Measurements from ENCODE around the gene LAMP5.

LAMP5 gene

DNA sequence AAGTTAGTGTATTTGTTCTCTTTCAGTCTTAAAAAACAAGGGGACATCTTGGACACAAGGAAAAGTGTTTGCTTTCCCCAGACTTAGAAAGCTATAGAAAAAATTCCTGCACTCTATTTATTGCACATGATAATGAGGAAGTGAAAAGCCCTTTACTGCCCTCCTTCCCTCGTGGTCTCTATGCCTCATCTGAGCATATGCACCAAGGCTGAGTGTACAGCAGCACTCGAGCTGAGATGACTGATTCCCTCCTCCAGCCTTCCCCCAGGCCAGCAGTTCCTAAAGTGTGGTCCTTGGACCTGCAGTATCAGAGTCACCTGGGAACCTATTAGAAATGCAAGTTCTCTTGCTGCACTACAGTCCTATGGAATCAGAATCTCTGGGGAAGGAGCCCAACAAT is 14.3 kb upstream of the LAMP5 start:
- no peak for DNase-seq (ENCODE audit: low read depth in 2 of 2)

DNA sequence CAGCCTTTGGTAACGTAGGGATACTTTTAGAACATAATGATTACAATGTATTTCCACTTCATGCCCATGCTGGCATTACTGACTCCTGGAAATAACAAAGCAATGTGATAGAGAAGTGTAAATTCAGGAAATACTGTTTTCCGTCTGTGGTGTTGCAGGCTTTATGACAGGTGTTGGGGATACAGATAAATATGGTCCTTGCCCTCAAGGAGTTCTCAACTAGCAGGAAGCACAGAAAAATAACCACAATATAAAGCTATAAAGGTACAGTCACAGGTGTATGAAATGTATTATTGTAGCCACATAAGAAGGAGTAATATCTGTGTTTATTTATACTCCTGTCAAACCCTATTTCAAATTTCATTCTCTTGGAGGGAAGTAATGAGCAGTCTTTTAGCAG is 12.9 kb upstream of the LAMP5 start:
- no peak for DNase-seq (ENCODE audit: low read depth in 2 of 2)

DNA sequence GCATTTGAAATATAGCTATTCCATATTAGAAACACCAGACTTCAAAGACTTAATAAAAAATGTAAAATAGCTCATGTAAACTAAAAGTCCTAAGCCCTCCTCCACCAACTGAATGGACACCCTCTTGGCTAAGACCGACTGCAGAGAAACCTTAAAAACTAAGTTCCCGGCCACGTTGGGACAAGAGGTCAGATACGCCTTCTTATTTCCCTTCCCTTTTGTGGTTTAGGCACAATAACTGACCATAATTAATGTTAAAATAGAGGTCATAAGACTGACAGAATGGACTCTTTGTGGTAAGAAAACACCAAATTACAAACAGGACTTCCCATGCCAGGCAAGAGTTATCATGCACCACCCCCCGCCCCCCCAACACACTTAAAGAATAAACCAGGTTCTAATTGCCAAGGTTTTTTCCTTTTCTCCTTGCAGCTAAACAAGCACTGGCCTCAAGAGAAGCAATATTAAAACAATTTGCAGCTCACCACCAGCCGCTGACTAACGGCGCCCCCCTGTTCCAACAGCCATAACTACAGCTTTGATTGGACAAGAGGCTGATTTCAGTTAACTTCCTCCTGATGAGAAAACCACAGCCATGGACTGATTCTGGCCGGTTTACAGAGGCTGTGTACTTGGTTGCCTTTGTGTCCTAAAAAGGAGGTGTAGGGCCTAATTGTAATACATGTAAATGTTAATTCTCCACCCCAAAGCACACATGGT is 10.7 kb upstream of the LAMP5 start:
- DNase-seq (ENCODE audit: low read depth in 2 of 2) = no peak

DNA sequence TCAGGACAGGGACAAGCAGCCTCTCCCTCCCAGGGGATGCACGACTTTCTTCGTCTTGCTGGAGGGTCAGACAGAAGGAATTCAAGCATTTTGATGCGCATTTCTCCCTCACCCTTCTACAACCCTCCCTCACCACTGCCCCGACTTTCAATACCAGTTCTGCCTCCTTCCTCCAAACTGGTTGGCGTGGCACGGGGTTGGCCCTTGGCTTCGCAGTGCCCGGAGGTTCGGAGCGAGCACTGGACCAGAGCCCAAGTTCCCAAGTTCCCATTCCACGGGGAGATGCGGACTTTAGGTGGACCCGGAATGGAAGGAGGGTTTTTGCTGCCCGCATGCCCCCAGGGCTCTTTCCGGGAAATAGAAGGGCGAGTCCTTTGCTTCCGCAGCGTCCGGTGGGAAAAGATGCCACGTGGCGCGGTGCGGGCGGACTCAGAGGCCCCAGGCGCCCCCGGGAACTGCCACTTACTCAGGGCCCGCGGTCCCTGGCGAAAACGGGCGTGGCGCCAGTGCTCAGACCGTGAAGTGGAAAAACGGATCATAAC is 8.0 kb upstream of the LAMP5 start:
- DNase-seq (ENCODE audit: low read depth in 2 of 2) = no peak

DNA sequence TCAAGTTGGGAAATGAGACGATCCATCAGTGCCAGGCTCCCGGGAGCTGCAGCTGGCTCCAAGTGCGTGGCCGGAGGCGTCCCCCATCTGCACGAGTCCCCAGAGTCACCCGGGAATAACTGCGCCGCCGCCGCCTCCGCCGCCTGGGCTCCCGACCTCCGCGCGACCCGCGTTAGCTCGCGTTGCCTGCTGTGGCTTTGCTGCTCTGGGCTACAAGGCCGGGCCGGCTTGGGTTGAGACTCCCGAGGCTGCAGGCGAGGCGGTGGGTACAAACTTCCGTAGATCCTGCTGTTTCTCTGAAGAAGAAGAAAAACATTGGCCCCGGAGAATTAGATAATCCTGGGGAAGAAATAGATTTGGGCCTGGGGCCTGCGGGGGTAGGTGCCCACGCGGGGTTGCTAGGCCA is 7.4 kb upstream of the LAMP5 start:
- DNase-seq (ENCODE audit: low read depth in 2 of 2) = no peak

DNA sequence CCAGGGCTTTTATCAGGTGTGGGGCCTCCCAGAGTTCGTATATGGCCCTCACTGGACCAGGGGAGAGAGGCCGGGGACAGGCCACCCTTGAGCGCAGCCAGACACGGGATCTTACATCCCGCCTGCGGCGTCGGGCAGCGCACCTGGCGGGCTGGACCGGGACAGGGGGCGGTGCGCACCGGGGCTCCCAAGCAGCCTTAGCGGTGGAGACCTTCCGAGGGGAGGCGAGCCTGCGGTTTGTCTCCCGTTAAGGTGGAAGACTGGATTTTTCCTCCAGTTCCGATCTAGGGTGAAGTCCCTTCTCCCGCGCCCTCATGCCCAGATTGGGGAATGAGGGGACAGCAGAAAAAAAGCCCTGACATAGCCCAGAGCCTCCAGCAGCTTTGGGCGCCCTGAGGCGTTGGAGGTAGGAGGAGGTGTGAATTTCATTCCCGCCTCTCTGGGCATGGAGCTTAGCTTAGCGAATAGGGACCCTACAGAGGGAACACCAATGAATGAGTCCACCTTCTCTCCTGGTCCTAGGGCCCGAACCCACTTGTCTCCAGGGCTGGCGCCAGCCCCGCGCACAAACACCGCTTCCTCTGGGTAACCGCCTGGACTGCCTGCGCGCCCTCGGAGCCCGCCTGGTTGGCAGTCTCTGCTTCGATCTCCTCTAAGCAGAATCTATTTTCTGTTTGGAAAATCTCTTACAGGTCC is 6.7 kb upstream of the LAMP5 start:
- DNase-seq (ENCODE audit: low read depth in 2 of 2) = no peak

DNA sequence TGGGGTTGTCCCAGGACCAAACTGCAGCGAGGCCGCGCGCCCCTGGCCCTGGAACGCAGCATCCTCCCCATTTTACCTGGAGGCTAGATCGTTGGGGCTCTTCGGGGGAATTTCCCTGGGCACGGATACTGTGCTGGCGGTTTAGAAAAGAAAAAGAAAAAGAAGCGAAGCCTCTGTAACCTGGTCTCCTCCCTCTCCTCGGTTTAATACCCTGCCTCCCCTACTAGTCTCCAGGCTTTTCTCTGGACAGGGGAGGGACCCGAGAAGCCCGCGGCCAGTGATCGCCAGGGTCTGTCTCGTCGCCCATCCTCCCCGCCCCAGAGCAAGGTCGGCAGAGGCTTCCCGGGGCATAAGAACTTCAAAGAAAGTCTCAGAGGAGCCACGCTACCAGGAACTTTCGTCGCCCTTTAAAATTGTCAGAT is 6.1 kb upstream of the LAMP5 start:
- DNase-seq (ENCODE audit: low read depth in 2 of 2) = no peak

DNA sequence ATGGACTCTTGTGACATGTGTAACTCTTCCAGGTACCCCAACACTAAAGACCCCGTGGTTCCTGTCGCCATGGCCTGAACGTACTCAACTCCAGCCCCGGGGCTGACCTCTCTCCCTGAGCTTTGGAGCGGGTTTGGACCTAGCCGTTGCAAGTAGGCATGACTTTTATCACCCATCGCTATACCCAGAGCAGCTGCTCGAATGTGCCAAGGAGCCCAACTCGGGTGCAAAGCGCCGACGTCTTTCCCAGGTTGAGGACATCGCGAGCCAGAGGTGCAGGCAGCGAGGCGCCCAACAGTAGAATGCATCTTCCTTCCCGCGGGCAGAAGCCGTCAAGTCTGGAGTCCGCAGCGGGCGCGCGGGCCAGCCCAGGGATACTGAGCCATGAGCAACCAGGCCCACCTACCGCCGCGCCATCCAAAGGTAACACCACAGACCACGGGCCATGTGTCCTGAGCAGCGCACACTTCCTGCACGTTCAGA is 5.7 kb upstream of the LAMP5 start:
- DNase-seq (ENCODE audit: low read depth in 2 of 2) = no peak

DNA sequence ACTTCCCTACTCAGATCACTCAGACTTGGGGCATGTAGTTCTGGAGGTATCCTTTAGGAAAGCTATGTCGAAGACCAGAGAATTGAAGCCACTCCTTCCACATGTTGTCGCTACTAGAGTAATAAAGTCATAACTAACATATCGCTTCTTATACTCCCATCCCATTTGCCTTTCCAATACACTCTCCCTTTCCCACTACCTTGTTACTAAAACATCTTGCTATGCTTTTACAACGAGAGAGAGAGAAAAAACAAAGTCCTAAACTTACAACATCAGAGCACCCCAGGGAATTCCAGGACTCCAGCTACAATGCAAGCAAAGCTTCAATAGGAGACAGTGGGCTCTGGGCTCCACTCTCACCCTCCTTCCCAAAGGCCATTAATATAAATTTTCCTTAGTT is 5.1 kb upstream of the LAMP5 start:
- no peak for DNase-seq (ENCODE audit: low read depth in 2 of 2)

DNA sequence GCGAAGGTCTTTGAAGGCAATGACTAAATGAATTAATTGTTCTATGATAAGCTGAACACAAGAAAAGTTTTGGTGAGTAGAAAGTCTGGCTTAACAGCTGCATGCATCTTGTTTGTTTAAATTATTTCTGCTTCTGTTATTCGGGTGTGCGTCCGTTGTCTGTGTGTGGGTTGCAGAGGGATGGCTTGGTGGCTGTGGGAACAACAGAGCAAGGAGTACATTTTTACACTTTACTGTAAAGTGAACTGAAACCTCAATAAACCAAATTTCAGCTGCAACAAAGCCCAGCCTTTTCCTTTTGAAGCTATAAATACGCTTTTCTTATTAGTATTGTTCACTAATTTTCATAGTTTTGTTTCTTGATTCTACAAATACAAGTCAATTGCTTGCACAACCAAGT is 3.5 kb upstream of the LAMP5 start:
- no peak for DNase-seq (ENCODE audit: low read depth in 2 of 2)

DNA sequence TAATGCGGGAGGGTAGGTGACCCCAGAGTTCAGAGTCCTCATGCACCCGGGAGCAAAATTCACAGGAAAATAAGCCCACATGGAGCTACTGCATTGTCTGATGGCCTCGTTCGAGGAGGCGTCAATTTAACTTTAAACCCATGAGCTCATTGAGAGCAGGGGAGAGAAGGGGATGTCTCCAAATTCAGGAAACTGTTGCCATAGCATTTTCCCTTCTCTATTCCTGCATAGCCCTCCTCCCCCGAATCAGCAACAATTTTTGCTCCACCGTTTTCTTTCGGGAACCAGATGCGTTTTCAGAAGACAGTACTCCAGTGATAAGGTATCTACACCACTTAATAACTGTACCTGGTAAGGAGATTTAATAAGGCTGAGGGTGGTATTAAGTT is 324 bp upstream of the LAMP5 start:
- no peak for DNase-seq (ENCODE audit: low read depth in 2 of 2)

DNA sequence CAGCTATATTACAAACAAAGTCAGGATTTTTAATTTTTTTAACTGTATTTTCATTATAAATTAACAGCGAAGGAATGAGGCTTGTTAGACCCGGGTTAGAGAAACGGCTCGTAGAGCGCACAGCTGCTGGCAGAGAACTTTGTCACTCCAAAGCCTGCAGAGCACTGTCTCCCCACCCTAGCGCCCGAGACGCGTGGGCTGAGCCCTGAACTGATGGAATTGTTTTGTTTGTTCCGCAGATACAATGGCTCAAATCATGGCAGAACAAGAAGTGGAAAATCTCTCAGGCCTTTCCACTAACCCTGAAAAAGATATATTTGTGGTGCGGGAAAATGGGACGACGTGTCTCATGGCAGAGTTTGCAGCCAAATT is 810 bp downstream of the LAMP5 start:
- DNase-seq (ENCODE audit: low read depth in 2 of 2) = no peak

DNA sequence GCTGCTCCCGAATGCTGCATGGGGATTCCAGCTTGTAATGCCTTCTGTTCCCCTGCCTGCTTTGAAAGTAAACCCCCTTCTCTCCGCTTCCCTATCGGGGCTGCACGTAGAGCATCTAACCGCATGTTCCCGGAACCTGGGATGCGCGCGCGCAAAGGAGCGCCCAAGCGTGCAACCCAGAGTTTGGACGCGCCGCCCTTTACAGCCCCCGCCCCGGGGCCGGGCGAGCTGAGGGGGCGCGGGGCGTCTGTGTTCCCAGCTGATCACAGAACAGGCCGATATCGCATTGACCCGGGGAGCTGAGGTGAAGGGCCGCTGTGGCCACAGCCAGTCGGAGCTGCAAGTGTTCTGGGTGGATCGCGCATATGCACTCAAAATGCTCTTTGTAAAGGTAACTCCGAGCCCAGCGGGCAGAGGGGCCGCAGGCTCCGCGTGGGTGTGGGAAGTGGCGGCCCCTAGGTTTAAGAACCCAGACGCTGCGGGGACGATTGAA is 1.4 kb downstream of the LAMP5 start:
- DNase-seq (ENCODE audit: low read depth in 2 of 2) = no peak

DNA sequence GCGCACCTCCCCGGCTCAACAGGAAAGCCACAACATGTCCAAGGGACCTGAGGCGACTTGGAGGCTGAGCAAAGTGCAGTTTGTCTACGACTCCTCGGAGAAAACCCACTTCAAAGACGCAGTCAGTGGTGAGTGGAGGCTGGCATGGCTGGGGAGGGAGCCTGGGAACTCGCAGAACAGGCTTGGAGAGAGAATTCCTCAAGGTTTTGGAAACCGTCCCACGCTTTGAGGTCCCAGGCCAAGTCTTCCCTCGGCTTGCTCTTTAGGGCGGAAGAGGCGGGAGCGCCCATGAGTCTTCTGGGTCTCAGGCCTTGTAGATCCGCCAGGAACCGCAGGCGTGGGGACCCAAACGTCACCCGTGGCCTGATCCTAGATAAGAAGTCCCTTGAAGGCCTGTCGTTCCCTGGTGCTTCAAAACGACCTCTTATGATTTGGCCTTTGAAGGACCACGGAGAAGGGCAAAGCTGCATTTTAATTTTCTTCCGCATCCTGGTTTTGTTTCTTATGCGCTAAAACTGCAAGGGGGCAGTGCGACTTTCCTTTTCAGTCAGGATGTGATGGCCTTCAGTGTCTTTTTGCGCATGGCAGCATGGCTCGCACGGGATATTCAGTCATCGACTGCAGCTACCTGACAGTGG is 2.0 kb downstream of the LAMP5 start:
- no peak for DNase-seq (ENCODE audit: low read depth in 2 of 2)

DNA sequence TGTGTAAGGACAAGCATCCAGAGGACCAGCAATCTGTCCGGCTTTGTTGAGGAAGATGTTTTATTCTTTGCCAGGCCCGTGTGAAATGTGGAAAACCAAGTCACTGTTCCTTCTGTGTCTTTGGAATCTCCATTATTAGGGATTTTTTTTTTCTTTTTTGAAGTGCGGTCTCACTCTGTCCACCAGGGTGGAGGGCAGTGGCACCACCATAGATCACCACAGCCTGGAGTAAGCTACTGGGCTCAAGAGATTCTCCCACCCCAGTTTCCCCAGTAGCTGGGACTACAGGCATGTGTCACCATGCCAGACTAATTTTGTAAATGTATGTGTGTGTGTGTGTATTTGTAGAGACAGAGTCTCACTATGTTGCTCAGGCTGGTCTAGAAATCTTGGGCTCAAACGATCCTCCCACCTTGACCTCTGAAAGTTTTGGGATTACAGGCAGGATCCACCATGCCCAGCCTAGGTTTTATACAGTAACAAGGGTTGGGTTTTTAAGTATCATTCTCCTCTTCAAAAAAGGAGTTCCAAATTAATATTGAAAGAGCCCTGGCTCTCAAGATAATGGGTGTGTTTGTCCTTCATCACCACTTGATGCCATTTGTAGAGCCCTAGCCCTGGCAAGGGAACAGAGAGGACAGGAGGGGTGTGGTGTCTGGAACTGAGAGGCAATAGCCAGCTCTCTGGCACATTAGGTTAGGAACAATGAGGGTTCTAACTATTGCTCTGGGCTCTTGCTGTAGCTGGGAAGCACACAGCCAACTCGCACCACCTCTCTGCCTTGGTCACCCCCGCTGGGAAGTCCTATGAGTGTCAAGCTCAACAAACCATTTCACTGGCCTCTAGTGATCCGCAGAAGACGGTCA is 3.1 kb downstream of the LAMP5 start:
- no peak for DNase-seq (ENCODE audit: low read depth in 2 of 2)

DNA sequence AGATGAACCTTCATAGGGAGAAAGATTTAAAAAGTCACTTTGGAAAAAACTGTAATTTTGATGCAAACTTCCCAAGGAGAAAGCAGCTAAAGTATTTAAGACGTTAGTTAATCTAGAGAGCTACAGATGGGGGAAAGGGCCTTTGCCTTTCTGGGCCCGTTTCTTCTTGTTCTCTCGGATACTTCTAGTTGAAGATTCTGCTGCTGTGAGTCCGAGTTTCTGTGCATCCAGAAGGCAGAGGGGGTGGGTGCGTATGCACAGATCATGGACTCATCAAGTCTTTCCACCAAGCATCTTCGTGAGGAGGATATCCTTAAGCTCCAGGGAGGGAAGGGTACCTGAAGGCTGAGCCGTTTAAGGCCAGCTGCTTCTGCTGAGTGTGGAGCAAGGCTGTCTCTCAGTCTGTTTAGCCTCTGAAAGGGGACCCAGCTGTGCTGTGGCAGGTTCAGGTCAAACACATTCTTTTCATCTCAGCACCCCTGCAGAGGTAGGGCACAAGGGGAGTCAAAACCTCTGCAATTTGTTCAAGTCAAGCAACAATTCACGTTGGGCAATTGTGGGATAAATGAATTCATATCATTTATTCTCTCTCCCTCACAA is 4.3 kb downstream of the LAMP5 start:
- no peak for DNase-seq (ENCODE audit: low read depth in 2 of 2)

DNA sequence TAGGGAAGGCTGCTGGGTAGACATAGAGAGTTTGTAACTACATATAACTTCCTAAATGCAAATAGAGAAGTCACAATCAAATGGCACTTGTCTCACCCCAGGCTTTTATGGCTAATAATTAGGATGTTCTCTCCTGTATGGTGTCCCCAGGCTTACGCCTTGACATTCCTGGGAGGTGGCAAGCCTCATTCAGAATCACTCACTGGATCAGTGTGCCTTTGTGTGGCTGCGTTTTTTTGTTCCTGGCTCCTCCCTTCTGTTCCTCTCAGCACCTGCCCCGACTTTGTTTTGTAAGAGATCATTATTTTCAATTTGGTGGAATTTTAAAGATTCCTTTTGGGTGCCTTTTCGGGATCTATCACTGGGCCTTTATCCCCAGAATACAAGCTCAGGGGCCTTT is 5.7 kb downstream of the LAMP5 start:
- no peak for DNase-seq (ENCODE audit: low read depth in 2 of 2)

DNA sequence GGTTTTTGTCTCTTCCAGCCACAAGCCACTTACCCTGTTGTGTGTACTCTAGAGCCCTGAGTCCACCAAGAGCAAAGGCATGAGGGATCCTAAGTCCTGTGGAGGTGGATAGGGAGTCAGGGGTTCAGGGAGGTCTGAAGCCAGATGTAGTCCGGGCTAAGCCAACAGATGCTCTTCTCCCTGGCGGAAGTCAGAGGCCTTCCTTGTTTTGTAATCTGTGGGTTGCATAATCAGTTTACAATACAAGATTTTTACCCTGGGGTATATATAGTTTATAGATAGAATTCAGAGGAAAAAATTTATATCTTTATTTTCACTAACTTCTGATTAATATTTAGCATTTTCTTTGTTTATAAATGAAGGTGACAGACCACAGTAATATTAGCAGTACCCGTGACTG is 9.2 kb downstream of the LAMP5 start:
- DNase-seq (ENCODE audit: low read depth in 2 of 2) = no peak

DNA sequence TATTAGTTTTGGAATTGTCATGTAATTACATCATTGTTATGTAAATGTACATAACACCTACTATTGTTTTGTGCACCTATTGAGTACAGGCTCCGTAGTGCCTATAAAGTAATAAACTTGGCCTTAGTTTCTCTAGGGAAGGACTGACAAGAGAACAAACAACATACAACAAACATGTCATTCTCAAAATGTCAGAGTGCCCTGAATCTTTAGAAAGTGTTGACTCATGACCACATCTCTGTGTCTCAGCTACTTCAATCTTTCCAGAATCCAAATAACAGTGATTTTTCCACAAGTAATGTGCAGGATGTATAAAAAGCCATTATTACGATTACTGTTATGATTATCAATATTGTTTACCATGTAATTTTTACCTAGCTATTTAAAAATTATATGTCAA is 17.2 kb downstream of the LAMP5 start:
- no peak for DNase-seq (ENCODE audit: low read depth in 2 of 2)

DNA sequence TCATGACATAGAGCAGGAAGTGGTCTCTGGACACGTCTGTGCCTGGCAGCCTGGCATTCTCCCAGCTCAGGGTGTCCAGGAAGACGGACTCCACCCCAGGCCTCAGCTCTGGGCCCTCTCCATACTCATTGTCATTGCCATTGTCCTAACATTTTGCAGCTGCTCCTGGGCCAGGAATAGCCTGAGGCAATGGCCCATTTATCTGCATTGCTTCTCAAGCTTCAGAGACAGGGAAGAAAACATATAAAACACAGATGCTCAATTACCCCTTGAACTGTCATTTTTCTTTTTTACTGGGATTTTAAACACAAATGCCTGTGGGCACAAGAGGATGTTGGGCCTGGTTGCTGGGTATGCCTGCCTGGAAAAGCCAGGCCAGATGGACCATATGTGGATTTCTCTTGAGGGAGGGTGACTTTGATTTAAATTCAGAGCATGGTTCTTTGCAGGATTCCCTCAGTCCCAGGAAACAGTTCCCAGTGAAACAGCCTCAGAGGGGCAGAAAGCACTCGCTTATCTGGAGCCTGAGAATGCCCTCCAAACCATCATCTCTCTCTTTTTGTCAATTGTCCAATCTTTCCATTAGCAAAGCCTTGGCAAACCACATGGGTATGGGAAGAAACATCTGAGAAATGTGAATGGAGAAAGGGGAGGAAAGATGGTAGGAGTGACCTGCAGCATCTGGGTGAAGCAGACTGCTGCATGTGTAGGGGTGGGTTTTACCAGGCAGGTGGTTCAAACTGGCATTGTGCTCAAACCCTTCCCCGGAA is 17.9 kb downstream of the LAMP5 start:
- no peak for DNase-seq (ENCODE audit: low read depth in 2 of 2)

DNA sequence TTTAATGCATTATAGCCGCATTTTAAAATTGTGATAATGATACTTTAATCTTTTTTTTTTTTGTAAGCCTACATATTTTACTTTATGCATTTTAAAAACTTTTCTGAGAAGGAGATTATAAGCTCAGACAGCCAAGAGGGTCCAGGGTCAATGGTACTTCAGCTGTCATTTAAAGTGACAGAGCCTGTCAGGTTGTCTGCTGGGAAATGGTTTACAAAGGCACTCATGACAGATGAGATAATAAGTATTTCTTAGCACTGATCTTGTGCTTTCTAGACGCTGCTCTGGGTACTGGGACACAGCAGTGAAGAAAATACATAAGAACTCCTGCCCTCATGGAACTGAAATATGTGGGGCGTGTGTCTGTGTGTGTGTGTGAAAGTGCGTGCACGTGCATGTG is 19.6 kb downstream of the LAMP5 start:
- DNase-seq (ENCODE audit: low read depth in 2 of 2) = no peak
